Neuronal stem cell (in vitro differentiated cells): ENCODE data around the gene SZT2.
"Not testable (repeated sequence)": the region's sequence is repeated elsewhere in the genome, so short reads cannot be mapped to it uniquely, and the experiment has no call there.

Experiments
- DNase-seq: peaks from one replicate; pipeline ENCODE4 v3.0.0-alpha.2; 2013; ENCODE audit warnings: low spot score
- H2AFZ ChIP-seq: one replicate; pipeline ENCODE4 v1.6.1; 2013; ENCODE audit warnings: mild to moderate bottlenecking, low read length, inconsistent platforms
- H2AK5ac ChIP-seq: 2 replicates; pipeline ENCODE4 v1.6.1; 2013; ENCODE audit warnings: low read depth, mild to moderate bottlenecking, inconsistent platforms, low read length, moderate library complexity, mixed read lengths
- H2BK120ac ChIP-seq: 2 replicates; pipeline ENCODE4 v1.6.1; 2013; ENCODE audit warnings: low read depth, mild to moderate bottlenecking, inconsistent platforms, low read length, moderate library complexity, mixed read lengths
- H2BK12ac ChIP-seq: one replicate; pipeline ENCODE4 v1.6.1; 2013; ENCODE audit warnings: low read length, inconsistent platforms
- H2BK15ac ChIP-seq: 2 replicates; pipeline ENCODE4 v1.6.1; 2013; ENCODE audit warnings: mild to moderate bottlenecking, low read length, inconsistent platforms, mixed read lengths
- H2BK5ac ChIP-seq: one replicate; pipeline ENCODE4 v1.6.1; 2013; ENCODE audit warnings: inconsistent platforms, mild to moderate bottlenecking, low read length, moderate library complexity
- H3K14ac ChIP-seq: one replicate; pipeline ENCODE4 v1.6.1; 2013; ENCODE audit warnings: low read length, inconsistent platforms
- H3K18ac ChIP-seq: 2 replicates; pipeline ENCODE4 v1.6.1; 2013; ENCODE audit warnings: low read length, inconsistent platforms
- H3K23ac ChIP-seq: 2 replicates; pipeline ENCODE4 v1.6.1; 2013; ENCODE audit warnings: low read depth, mild to moderate bottlenecking, mixed read lengths, low read length, inconsistent platforms; ENCODE audit not compliant: poor library complexity
- H3K27ac ChIP-seq: replicated peaks from 3 replicates; pipeline ENCODE4 v1.5.1; 2013; ENCODE audit warnings: low read length, inconsistent platforms
- H3K27me3 ChIP-seq, 3 experiments: 2 replicates each; pipeline ENCODE4 v1.6.1; 2013; ENCODE audit warnings: low read length in 3 of 3, mild to moderate bottlenecking in 2 of 3, inconsistent platforms in 1 of 3, low read depth in 1 of 3, mixed read lengths in 1 of 3, moderate library complexity in 1 of 3; ENCODE audit not compliant: control insufficient read depth in 3 of 3, insufficient read depth in 3 of 3
- H3K36me3 ChIP-seq, 2 donors: replicated peaks in 1 of 2; 2 replicates each; pipeline ENCODE4 v1.6.1; 2013; ENCODE audit warnings: low read length in 2 of 2; ENCODE audit not compliant: control insufficient read depth in 2 of 2, insufficient read depth in 2 of 2
- H3K4ac ChIP-seq: 2 replicates; pipeline ENCODE4 v1.6.1; 2013; ENCODE audit warnings: inconsistent platforms, mild to moderate bottlenecking, low read length, moderate library complexity
- H3K4me1 ChIP-seq, 2 donors: 1 replicate in 1 of 2; 2 replicates in 1 of 2; pipeline ENCODE4 v1.6.1; 2013; ENCODE audit warnings: low read length in 2 of 2, low read depth in 1 of 2; ENCODE audit not compliant: control insufficient read depth in 2 of 2, insufficient read depth in 1 of 2
- H3K4me2 ChIP-seq: one replicate; pipeline ENCODE4 v1.6.1; 2013; ENCODE audit warnings: mild to moderate bottlenecking, low read length, inconsistent platforms; ENCODE audit not compliant: insufficient read depth, poor library complexity, severe bottlenecking
- H3K4me3 ChIP-seq, 2 donors: 2 replicates each; pipeline ENCODE4 v1.5.1; 2013; ENCODE audit warnings: low read length in 2 of 2, mild to moderate bottlenecking in 2 of 2, inconsistent platforms in 1 of 2, moderate library complexity in 1 of 2
- H3K79me1 ChIP-seq: one replicate; pipeline ENCODE4 v1.6.1; 2013; ENCODE audit warnings: low read depth, mild to moderate bottlenecking, inconsistent platforms, low read length, moderate library complexity
- H3K9ac ChIP-seq: one replicate; pipeline ENCODE4 v1.6.1; 2013; ENCODE audit warnings: mild to moderate bottlenecking, low read depth, low read length, inconsistent platforms; ENCODE audit not compliant: poor library complexity
- H3K9me3 ChIP-seq, 2 donors: replicated peaks in 1 of 2; 2 replicates each; pipeline versions ENCODE3 to v1.6.1; 2013; ENCODE audit warnings: low read length in 2 of 2, mild to moderate bottlenecking in 2 of 2, inconsistent platforms in 1 of 2, low read depth in 1 of 2, mixed read lengths in 1 of 2, moderate library complexity in 1 of 2; ENCODE audit not compliant: control insufficient read depth in 2 of 2, insufficient read depth in 1 of 2
- H4K8ac ChIP-seq: one replicate; pipeline ENCODE4 v1.6.1; 2013; ENCODE audit warnings: low read depth, mild to moderate bottlenecking, inconsistent platforms, low read length, moderate library complexity
- H4K91ac ChIP-seq: one replicate; pipeline ENCODE4 v1.6.1; 2013; ENCODE audit warnings: low read length, low read depth, mild to moderate bottlenecking, inconsistent platforms; ENCODE audit not compliant: poor library complexity
- WGBS, 2 donors: extraction: QIAGEN DNeasy Blood & Tissue Kit; methylation state at CpG; one replicate each; pipeline ENCODE4 v1.1.7; 2013; ENCODE audit warnings: missing lambda C conversion rate in 2 of 2, mixed read lengths in 1 of 2; ENCODE audit not compliant: insufficient read length in 2 of 2, insufficient replicate concordance in 1 of 2; ENCODE audit errors: extremely low coverage in 2 of 2; 5-methylcytosine and 5-hydroxymethylcytosine counted together

The SZT2 gene

DNA sequence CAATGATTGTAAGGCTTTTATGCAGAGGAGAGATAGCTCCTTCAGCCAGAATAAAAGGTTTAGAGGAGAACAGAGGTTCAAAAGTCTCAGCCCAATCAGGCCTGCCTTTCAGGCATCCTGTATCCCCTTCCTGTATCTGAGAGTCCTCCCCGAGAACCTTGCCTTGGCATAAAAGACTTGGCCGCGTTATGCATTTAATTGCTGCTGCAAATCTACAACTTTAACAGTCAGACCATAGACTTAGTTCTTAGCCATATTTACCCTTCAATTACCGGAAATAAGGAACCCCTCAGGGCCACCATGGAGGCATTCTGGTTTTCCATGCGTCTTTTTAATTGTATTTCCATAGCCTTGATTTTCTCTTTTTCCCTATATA lies 82.4 kb downstream of the SZT2 start:
- no CpG with 5 or more reads among the region's 5 CpGs for WGBS, 2 donors
- H4K8ac ChIP-seq: no peak overlapping the region

GRCh38 chr1:43472463-43473151 lies 82.9 kb downstream of the SZT2 start:
- H2AK5ac ChIP-seq, H3K27me3 ChIP-seq, H3K9me3 ChIP-seq, H4K8ac ChIP-seq, H2BK12ac ChIP-seq, DNase-seq, H3K36me3 ChIP-seq, H3K4me2 ChIP-seq, H3K79me1 ChIP-seq, H3K18ac ChIP-seq, H3K4me1 ChIP-seq, H2BK5ac ChIP-seq, H2BK120ac ChIP-seq, H3K4ac ChIP-seq, H3K14ac ChIP-seq, H4K91ac ChIP-seq, H3K9ac ChIP-seq, H3K4me3 ChIP-seq, H3K23ac ChIP-seq, H3K27ac ChIP-seq, H2BK15ac ChIP-seq: not testable (repeated sequence)
- WGBS, 2 donors: no CpG with 5 or more reads among the region's 6 CpGs
- H2AFZ ChIP-seq: peak overlapping the region; percentile 24

More for the DNA sequence above, 82.4 kb downstream of the SZT2 start:
- H3K9me3 ChIP-seq: peaks cover 2 to 3% of the 10 kb centered on the region in 2 donors
- H3K27ac ChIP-seq: no peak overlapping the region
- H2BK15ac ChIP-seq: no peak overlapping the region
- no peak overlapping the region for H3K4me3 ChIP-seq
- no peak overlapping the region for H3K14ac ChIP-seq
- H3K18ac ChIP-seq: no peak overlapping the region
- H3K36me3 ChIP-seq: no peaks in the 10 kb centered on the region
- H3K9ac ChIP-seq: no peak overlapping the region
- H2BK120ac ChIP-seq: no peak overlapping the region
- no peak overlapping the region for H3K23ac ChIP-seq
- no peak overlapping the region for H4K91ac ChIP-seq
- no peak overlapping the region for H3K4me2 ChIP-seq
- H3K27me3 ChIP-seq: no peaks in the 10 kb centered on the region
- H3K79me1 ChIP-seq: no peaks in the 10 kb centered on the region
- DNase-seq: no peak
- H2AFZ ChIP-seq: no peak overlapping the region
- H2AK5ac ChIP-seq: no peak overlapping the region
- H2BK12ac ChIP-seq: no peak overlapping the region
- peaks cover 0 to 1% of the 10 kb centered on the region in 2 donors for H3K4me1 ChIP-seq
- no peak overlapping the region for H3K4ac ChIP-seq
- no peak overlapping the region for H2BK5ac ChIP-seq

DNA sequence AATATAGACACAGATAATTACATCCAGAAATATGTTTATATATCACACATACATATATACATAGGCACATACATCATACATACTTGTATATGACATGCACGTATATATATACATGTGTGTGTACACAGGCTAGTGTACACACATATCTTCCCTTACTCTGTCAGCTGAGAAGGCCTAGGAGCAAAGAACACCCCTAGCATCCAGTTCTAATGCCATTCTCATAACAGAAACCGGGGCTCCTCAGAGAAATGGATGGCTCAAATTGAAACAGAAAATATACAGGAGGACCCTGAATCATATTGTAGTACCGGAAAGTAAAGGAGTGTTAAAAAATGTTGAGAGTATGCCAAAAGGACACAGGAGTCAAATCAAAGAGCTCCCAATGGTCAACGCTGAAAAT lies 83.8 kb downstream of the SZT2 start:
- Histone ChIP-seq H3K4me3 (no peak overlapping the region), H2BK12ac (no peak overlapping the region), H3K9ac (no peak overlapping the region), H2AK5ac (no peak overlapping the region), H3K4me2 (no peak overlapping the region), H2AFZ (no peak overlapping the region), H3K23ac (no peak overlapping the region), H3K27ac (no peak overlapping the region), H4K8ac (no peak overlapping the region), H3K79me1 (no peaks in the 10 kb centered on the region), H2BK120ac (no peak overlapping the region), H4K91ac (no peak overlapping the region), H3K18ac (no peak overlapping the region), H3K4ac (no peak overlapping the region), H3K14ac (no peak overlapping the region), H3K36me3 (no peaks in the 10 kb centered on the region), H3K27me3 (no peaks in the 10 kb centered on the region), H2BK5ac (no peak overlapping the region), H3K9me3 (peaks cover 1 to 2% of the 10 kb centered on the region in 2 donors), H2BK15ac (no peak overlapping the region), H3K4me1 (peaks cover 0 to 1% of the 10 kb centered on the region in 2 donors)
- no peak for DNase-seq
- whole genome bisulfite sequencing, 2 donors: no CpG with 5 or more reads among the region's 4 CpGs

DNA sequence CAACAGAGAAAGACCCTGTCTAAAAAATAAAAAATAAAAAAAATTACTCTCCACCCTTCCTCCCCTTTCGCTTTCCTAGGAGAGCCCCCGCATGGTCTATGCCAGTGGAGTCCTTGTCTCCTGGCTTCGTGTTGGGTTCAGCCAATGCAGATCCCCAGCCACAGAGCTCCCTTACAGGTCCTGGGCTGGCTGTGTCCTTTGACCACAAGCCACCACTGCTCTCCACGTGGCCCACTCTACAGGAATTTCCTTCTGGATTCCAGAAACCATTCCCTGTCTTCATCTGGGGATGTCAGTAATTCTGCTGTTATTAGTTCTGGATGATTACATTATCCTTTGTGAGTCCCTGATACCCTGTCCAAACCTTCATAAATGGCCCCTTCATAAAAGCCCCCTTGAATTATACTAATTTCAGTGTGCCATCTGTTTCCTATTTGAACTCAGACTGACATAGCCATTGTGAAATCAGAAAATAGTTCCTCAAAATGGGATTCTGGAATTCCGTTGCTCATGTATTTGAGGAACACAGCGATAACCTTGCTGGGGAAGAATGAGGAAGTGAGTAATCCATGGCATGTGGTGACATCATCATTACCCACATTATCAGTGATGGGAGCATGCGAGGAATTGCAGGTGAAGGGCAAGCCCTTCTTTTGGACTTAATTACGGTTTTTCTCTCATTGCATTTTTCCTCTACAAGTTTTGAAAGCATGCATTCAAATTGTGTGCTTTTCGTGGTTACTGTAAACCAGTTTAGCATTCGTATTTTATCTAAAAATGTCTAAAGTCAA lies 86.1 kb downstream of the SZT2 start:
- H2BK15ac ChIP-seq, H2BK5ac ChIP-seq, H3K4me1 ChIP-seq, H3K4me3 ChIP-seq, H2AK5ac ChIP-seq, H3K9me3 ChIP-seq, H3K14ac ChIP-seq, H3K4me2 ChIP-seq, H2AFZ ChIP-seq, H3K27ac ChIP-seq, H3K9ac ChIP-seq, H4K91ac ChIP-seq, H4K8ac ChIP-seq, H2BK12ac ChIP-seq, H3K23ac ChIP-seq, H2BK120ac ChIP-seq, H3K4ac ChIP-seq, DNase-seq, H3K27me3 ChIP-seq, H3K79me1 ChIP-seq, H3K36me3 ChIP-seq: not testable (repeated sequence)
- H3K18ac ChIP-seq: peak overlapping the region; percentile 38
- no CpG with 5 or more reads among the region's 10 CpGs for WGBS, 2 donors
